Lung (tissue), 12 donors: ENCODE results near the gene SORL1. TPM values are rescaled to one million over a fixed set of nuclear protein-coding genes. Genes with fewer than 3 reads are reported as not detected.
A peak's percentile ranks its signal among the peaks of the same experiment; 100 is the strongest.

Source experiments
- ATAC-seq: fragments of 200-7000 bp; cut with Tn5 transposase; one replicate; pipeline ENCODE4 v1.9.1; 2020; ENCODE audit warnings: moderate number of reproducible peaks; ENCODE audit not compliant: insufficient read depth, low FRiP score
- DNase-seq, 3 donors: peaks; one replicate each; pipeline ENCODE4 v3.0.0-alpha.2; 2013 to 2017
- H3K27ac ChIP-seq, 2 donors: one replicate each; pipeline ENCODE4 v1.5.1; 2013; ENCODE audit warnings: mild to moderate bottlenecking in 2 of 2, moderate library complexity in 2 of 2, control low read depth in 1 of 2, inconsistent platforms in 1 of 2, low read depth in 1 of 2, low read length in 1 of 2
- H3K27me3 ChIP-seq, 3 donors: one replicate each; pipeline ENCODE4 v1.5.1; 2013; ENCODE audit warnings: low read length in 2 of 3; ENCODE audit not compliant: control insufficient read depth in 3 of 3, insufficient read depth in 3 of 3
- H3K36me3 ChIP-seq, 4 donors: one replicate each; pipeline ENCODE4 v1.5.1; 2013; ENCODE audit warnings: low read length in 4 of 4, mild to moderate bottlenecking in 1 of 4, moderate library complexity in 1 of 4; ENCODE audit not compliant: control insufficient read depth in 4 of 4, insufficient read depth in 4 of 4
- H3K4me1 ChIP-seq, 5 donors: one replicate each; pipeline ENCODE4 v1.5.1; 2013; ENCODE audit warnings: low read length in 5 of 5, mild to moderate bottlenecking in 2 of 5, moderate library complexity in 1 of 5; ENCODE audit not compliant: control insufficient read depth in 5 of 5, insufficient read depth in 5 of 5
- H3K4me3 ChIP-seq: one replicate; pipeline ENCODE4 v1.5.1; 2013; ENCODE audit warnings: mild to moderate bottlenecking, control low read depth, moderate library complexity
- H3K9ac ChIP-seq, 2 donors: one replicate each; pipeline ENCODE4 v1.5.1; 2013; ENCODE audit warnings: low read length in 2 of 2, control low read depth in 1 of 2; ENCODE audit not compliant: insufficient read depth in 1 of 2
- H3K9me3 ChIP-seq, 4 donors: one replicate each; pipeline ENCODE4 v1.5.1; 2013; ENCODE audit warnings: low read length in 3 of 4, mild to moderate bottlenecking in 1 of 4, moderate library complexity in 1 of 4; ENCODE audit not compliant: control insufficient read depth in 4 of 4, insufficient read depth in 3 of 4
- CTCF ChIP-seq: IDR thresholded peaks from 2 replicates; pipeline ENCODE4 v1.5.1; 2012; ENCODE audit warnings: mild to moderate bottlenecking; ENCODE audit errors: control extremely low read depth, extremely low read depth
- WGBS, 2 donors: extraction: QIAGEN DNeasy Blood & Tissue Kit; methylation state at CpG; one replicate each; pipeline ENCODE4 v1.1.7; 2013; 5-methylcytosine and 5-hydroxymethylcytosine counted together
- polyA plus RNA-seq, 2 donors: library from polyadenylated mRNA; stranded (reverse); fragments of 200-250 nt; gene quantifications; one replicate each; pipeline ENCODE4 v1.2.1, GENCODE V29; 2013
- total RNA-seq, 2 donors: library from RNA; depleted of rRNA in 1 of 2; stranded (reverse); fragments of >200 nt in 1 of 2; gene quantifications; one replicate each; pipeline ENCODE4 v1.2.1, GENCODE V29; 2014 to 2021
- donor health status: control.
- donor health status: control.
- donor health status: Bipolar disorder and iron deficiency.
- donor health status: healthy.
- donor health status: DM: yes; HTN: yes; CAD: no.

SORL1 gene
- total and polyA plus RNA-seq, 4 donors, result 1.9 to 67.0 (median 49.2) TPM

GRCh38 chr11:121446752-121447156, 5.4 kb upstream of the SORL1 start:
- ATAC-seq, result no peak
- Histone ChIP-seq H3K4me3 (no peak overlapping the region), H3K4me1 (peaks cover 0 to 10% (median 4%) of the 10 kb centered on the region in 5 donors), H3K27ac (no peak overlapping the region), H3K9ac (no peak overlapping the region), H3K27me3 (no peaks in the 10 kb centered on the region), H3K36me3 (no peaks in the 10 kb centered on the region), H3K9me3 (no peaks in the 10 kb centered on the region)
- WGBS, 2 donors, result 62 to 73% methylated on average over 4 of the region's 4 CpGs
- peak; percentile 49 to 76 (median 64) for DNase-seq
- no peak for TF ChIP-seq CTCF

- Histone ChIP-seq H3K9ac (no peak overlapping the region), H3K4me1 (peaks cover 0 to 11% (median 4%) of the 10 kb centered on the region in 5 donors), H3K27me3 (no peaks in the 10 kb centered on the region), H3K36me3 (peaks cover 0 to 3% (median 0%) of the 10 kb centered on the region in 4 donors), H3K9me3 (no peaks in the 10 kb centered on the region), H3K4me3 (no peak overlapping the region), H3K27ac (peak overlapping the region in 1 of 2 donors; percentile 53)
- no peak for TF ChIP-seq CTCF
- WGBS, 2 donors, result 91 to 97% methylated on average over 4 of the region's 4 CpGs
- no peak for DNase-seq
- ATAC-seq, result no peak
Measured at GRCh38 chr11:121448011-121448410, 4.1 kb upstream of the SORL1 start.

- no peak for ATAC-seq
- no peak for TF ChIP-seq CTCF
- H3K4me1 ChIP-seq, result peaks cover 0 to 14% (median 4%) of the 10 kb centered on the region in 5 donors
Measured at GRCh38 chr11:121448431-121448941, 3.6 kb upstream of the SORL1 start.

GRCh38 chr11:121449123-121449522, 3.0 kb upstream of the SORL1 start:
- no peak overlapping the region for H3K9ac ChIP-seq
- peak overlapping the region in 1 of 2 donors; percentile 10 for H3K27ac ChIP-seq
- H3K9me3 ChIP-seq, result no peaks in the 10 kb centered on the region
- H3K36me3 ChIP-seq, result peaks cover 0 to 3% (median 0%) of the 10 kb centered on the region in 4 donors
- TF ChIP-seq CTCF, result no peak
- WGBS, 2 donors, result 63 to 80% methylated on average over 4 of the region's 4 CpGs
- DNase-seq (no peak), ATAC-seq (no peak)
- H3K4me1 ChIP-seq, result peaks cover 0 to 19% (median 4%) of the 10 kb centered on the region in 5 donors
- no peak overlapping the region for H3K4me3 ChIP-seq
- no peaks in the 10 kb centered on the region for H3K27me3 ChIP-seq

More at GRCh38 chr11:121448431-121448941, 3.6 kb upstream of the SORL1 start:
- no peaks in the 10 kb centered on the region for H3K9me3 ChIP-seq
- 42 to 65% methylated on average over 3 of the region's 3 CpGs for WGBS, 2 donors
- H3K36me3 ChIP-seq, result peaks cover 0 to 3% (median 0%) of the 10 kb centered on the region in 4 donors
- no peak overlapping the region for H3K4me3 ChIP-seq
- no peak overlapping the region for H3K9ac ChIP-seq
- peak overlapping the region in 1 of 2 donors; percentile 53 for H3K27ac ChIP-seq
- DNase-seq, result no peak
- no peaks in the 10 kb centered on the region for H3K27me3 ChIP-seq
